SH-SY5Y (cell line): ENCODE data around the gene ITPKB.

Experiments used
- GATA2 ChIP-seq: IDR thresholded peaks from 2 replicates; pipeline ENCODE4 v1.6.1; 2011; ENCODE audit warnings: mild to moderate bottlenecking, low read depth, low read length
- GATA3 ChIP-seq: IDR thresholded peaks from 2 replicates; pipeline ENCODE4 v1.6.1; 2011; ENCODE audit warnings: low read depth, mild to moderate bottlenecking, low read length, moderate library complexity

DNA sequence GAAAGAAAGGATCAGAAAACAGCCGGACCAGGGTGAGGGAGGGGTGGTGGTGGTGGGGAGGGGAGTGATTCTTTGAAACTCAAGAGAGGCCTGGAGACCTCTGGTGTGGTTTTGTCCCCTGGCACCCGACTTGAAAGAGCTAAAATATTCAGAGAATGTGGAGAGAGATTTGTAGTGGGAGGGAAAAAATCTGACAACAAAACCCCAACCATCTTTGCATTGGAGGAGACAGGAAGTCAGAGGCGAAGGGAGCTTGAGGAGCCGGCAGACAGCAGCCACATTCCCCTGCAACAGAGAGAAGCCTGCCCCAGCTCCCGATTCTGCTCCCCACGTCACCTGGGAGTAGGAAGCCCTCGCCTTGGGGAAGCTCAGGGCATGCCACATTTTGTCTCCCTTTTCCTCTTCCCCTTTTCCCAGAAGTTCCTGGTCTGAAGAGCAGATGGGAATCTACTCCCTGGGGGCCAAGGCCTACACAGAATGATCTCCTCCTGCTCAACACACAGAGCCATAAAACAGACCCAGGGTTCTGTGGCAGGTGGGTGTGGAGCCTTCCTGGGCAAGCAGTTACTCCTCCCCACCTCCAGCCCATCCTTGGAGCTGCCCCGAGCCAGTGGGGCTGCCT lies 84.9 kb downstream of the ITPKB start:
- TF ChIP-seq GATA3, result no peak
- no peak for TF ChIP-seq GATA2
